GM12872 (cell line): ENCODE measurements around the gene GAS2.

Experiments used
- TF ChIP-seq, protein P1 (sequence below): IDR thresholded peaks from 3 replicates; pipeline ENCODE4 v1.5.1; 2011; ENCODE audit warnings: low read depth, mild to moderate bottlenecking, low read length, moderate library complexity; ENCODE audit not compliant: insufficient read depth

Gene GAS2

GRCh38 chr11:22779850-22780249 is 113.4 kb downstream of the GAS2 start:
- TF ChIP-seq, protein P1, sequence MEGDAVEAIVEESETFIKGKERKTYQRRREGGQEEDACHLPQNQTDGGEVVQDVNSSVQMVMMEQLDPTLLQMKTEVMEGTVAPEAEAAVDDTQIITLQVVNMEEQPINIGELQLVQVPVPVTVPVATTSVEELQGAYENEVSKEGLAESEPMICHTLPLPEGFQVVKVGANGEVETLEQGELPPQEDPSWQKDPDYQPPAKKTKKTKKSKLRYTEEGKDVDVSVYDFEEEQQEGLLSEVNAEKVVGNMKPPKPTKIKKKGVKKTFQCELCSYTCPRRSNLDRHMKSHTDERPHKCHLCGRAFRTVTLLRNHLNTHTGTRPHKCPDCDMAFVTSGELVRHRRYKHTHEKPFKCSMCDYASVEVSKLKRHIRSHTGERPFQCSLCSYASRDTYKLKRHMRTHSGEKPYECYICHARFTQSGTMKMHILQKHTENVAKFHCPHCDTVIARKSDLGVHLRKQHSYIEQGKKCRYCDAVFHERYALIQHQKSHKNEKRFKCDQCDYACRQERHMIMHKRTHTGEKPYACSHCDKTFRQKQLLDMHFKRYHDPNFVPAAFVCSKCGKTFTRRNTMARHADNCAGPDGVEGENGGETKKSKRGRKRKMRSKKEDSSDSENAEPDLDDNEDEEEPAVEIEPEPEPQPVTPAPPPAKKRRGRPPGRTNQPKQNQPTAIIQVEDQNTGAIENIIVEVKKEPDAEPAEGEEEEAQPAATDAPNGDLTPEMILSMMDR = no peak

- TF ChIP-seq, protein P1 = no peak
These were observed 114.7 kb downstream of the GAS2 start for GRCh38 chr11:22780952-22781593.

- TF ChIP-seq, protein P1 = no peak
These were observed 118.8 kb downstream of the GAS2 start for GRCh38 chr11:22785251-22785650.

GRCh38 chr11:22786475-22786874 is 120.1 kb downstream of the GAS2 start:
- TF ChIP-seq, protein P1 = no peak

DNA sequence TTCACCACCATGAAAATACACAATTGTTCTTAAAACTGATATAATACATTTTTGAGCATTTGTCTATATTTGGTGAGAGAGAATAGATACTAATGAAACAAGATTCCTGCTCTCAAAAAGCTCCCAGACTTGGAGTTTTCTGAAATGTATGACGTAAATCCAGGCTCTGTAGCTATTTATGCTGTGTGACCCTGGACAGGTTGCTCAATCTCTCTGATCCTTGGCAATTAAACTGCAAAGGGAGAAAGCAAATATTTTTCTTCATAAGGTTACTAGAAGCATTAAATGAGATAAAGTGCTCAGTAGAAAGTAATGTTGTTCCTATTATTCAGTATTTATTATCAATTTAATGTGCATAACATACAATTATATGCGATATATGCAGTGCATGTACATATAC is 120.6 kb downstream of the GAS2 start:
- TF ChIP-seq, protein P1 = no peak

DNA sequence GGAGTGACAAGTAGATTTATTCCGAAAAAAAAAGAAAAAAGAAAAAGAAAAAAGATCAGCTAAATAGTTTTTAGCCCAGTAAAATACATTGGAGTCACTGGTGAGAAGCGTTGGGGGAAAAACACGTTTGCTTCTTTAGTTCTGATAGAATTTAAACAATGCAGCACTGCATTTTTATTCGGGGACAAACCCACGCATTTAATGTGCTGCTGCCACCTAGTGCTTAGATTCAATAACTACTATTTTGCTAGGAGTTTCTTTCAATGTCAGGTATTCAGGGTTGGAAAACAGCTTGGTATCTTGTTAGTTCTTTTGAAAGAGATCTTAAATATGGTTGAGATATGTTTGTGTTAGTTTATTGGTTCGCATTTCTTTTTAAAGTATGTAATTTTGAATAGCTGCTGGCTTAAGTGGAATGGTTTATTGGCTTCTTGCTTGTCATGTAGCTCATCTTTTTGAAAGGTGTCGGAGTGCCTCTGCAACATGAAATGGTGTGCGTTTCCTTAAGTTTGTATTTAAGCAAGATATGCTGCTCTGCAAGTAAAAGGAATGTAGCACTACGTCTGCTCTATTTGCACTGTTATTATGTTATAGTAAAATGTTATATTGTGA is 121.2 kb downstream of the GAS2 start:
- TF ChIP-seq, protein P1 = peak; percentile 58; the same call in 2 of the 3 replicates

GRCh38 chr11:22792497-22792896 is 126.1 kb downstream of the GAS2 start:
- TF ChIP-seq, protein P1 = no peak
